Psoas muscle (tissue), 8 donors: ENCODE results near the gene PCGF5. TPM values are rescaled to one million over a fixed set of nuclear protein-coding genes. Genes with fewer than 3 reads are reported as not detected.
"Not testable (repeated sequence)": the region's sequence is repeated elsewhere in the genome, so short reads cannot be mapped to it uniquely, and the experiment has no call there.

Experiments
- ATAC-seq, 4 donors: fragments of 200-7000 bp; cut with Tn5 transposase; one replicate each; pipeline ENCODE4 v1.9.1; 2020; ENCODE audit warnings: moderate library complexity in 3 of 4, mild to moderate bottlenecking in 2 of 4
- DNase-seq, 2 donors: peaks; one replicate each; pipeline ENCODE4 v3.0.0-alpha.2; 2020
- H3K27ac ChIP-seq: fragments of 200-600 bp; one replicate; pipeline ENCODE4 v1.8.0; 2022
- H3K27me3 ChIP-seq, 3 donors: fragments of 200-600 bp in 1 of 3; one replicate each; pipeline versions ENCODE4 v1.6.1 to v1.8.0; 2013 to 2022; ENCODE audit warnings: low read length in 2 of 3, mild to moderate bottlenecking in 2 of 3, moderate library complexity in 1 of 3; ENCODE audit not compliant: insufficient read depth in 3 of 3
- H3K36me3 ChIP-seq, 2 donors: fragments of 200-600 bp in 1 of 2; one replicate each; pipeline versions ENCODE4 v1.6.1 to v1.8.0; 2013 to 2022; ENCODE audit warnings: low read depth in 1 of 2, mild to moderate bottlenecking in 1 of 2, moderate library complexity in 1 of 2; ENCODE audit not compliant: insufficient read depth in 1 of 2
- H3K4me1 ChIP-seq: fragments of 200-600 bp; one replicate; pipeline ENCODE4 v1.8.0; 2022
- H3K4me3 ChIP-seq: fragments of 200-600 bp; one replicate; pipeline ENCODE4 v1.8.0; 2022; ENCODE audit warnings: mild to moderate bottlenecking
- H3K9me3 ChIP-seq: fragments of 200-600 bp; one replicate; pipeline ENCODE4 v1.8.0; 2022
- WGBS, 3 donors: extraction: QIAGEN DNeasy Blood & Tissue Kit; methylation state at CpG; one replicate each; pipeline versions ENCODE4 v1.1.6 to v1.1.7; 2013; 5-methylcytosine and 5-hydroxymethylcytosine counted together
- intact Hi-C, 2 donors: fragments of 100-400 bp; cut with DNase I; formaldehyde crosslinking; loops; one replicate each; pipeline versions ENCODE4 v1.11.0 to v1.14.2; 2022
- polyA plus RNA-seq, 3 donors: library from polyadenylated mRNA; stranded (reverse); fragments of 200-250 nt; gene quantifications; one replicate each; pipeline ENCODE4 v1.2.3, GENCODE V29; 2013
- total RNA-seq, 4 donors: library from RNA; stranded (reverse); fragmentation: NEBNext Ultra II Directional in 2 of 4; extraction: Animal tissue kit (Norgen Biotek cat#: 25700) in 2 of 4; gene quantifications; one replicate each; pipeline versions ENCODE4 v1.2.1 to v1.2.4, GENCODE V29; 2021 to 2023
- TF ChIP-seq, protein P1 (sequence below): fragments of 200-600 bp; IDR thresholded peaks from one replicate; pipeline ENCODE4 v1.8.0; 2022; ENCODE audit warnings: antibody characterized with exemption
- donor health status: healthy with polysubstance abuse.
- donor health status: DM: no; HTN: no; CAD: no; lungs with moderate emphysema.
- donor health status: Bipolar disorder and iron deficiency.
- donor health status: healthy.
- donor health status: DM: yes; HTN: yes; CAD: no.
- donor health status: DM: no; HTN: no; CAD: no.
- donor health status: DM: no; HTN: no; CAD: no.
- donor health status: DM: yes; HTN: yes; CAD: no.

Gene PCGF5
- total and polyA plus RNA-seq, 7 donors: 30.3 to 126 (median 57.7) TPM

DNA sequence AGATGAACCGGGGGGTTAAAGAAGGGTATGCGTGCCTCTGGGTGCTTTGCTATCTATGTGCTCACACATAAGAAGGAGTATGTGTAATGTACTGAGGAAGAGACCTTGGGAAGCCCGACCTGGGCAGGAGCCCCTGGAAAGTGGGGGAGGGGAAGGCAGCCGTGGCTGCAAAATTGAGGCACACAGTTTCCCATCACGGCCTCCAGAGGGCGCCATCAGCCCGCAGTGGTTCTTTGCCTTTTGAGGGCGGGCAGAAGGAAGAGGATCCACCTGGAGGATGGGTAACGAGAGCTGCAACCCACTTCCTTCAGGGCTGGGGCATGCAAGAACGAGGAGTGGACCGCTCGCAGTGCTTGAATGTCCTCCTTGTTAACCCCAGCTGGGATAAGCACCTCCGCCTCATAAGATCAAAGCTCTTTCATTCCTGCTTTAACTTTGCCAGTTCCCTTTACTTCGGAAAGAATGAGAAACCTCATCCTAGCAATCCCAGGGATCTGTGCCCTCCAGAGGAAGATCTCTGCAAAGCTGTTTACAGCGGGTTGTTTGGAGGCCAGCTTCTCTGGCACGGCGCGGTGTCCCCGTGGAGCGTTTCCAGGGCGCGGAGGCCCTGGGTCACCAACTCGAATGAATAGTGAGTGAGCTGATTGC lies 77.9 kb downstream of the PCGF5 start:
- Histone ChIP-seq H3K36me3 (no peaks in the 10 kb centered on the region), H3K27ac (peak overlapping the region; percentile 66), H3K9me3 (no peaks in the 10 kb centered on the region), H3K27me3 (no peaks in the 10 kb centered on the region), H3K4me1 (peaks cover 8% of the 10 kb centered on the region), H3K4me3 (peak overlapping the region; percentile 66)
- TF ChIP-seq, protein P1, sequence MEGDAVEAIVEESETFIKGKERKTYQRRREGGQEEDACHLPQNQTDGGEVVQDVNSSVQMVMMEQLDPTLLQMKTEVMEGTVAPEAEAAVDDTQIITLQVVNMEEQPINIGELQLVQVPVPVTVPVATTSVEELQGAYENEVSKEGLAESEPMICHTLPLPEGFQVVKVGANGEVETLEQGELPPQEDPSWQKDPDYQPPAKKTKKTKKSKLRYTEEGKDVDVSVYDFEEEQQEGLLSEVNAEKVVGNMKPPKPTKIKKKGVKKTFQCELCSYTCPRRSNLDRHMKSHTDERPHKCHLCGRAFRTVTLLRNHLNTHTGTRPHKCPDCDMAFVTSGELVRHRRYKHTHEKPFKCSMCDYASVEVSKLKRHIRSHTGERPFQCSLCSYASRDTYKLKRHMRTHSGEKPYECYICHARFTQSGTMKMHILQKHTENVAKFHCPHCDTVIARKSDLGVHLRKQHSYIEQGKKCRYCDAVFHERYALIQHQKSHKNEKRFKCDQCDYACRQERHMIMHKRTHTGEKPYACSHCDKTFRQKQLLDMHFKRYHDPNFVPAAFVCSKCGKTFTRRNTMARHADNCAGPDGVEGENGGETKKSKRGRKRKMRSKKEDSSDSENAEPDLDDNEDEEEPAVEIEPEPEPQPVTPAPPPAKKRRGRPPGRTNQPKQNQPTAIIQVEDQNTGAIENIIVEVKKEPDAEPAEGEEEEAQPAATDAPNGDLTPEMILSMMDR: peak; percentile 96
- WGBS, 3 donors: 2 to 5% (median 4%) methylated on average over 22 to 23 of the region's 23 CpGs
- peak; percentile 72 to 85 for DNase-seq
- ATAC-seq: peak; percentile 94 to 97 (median 96)
- intact Hi-C loops: loop anchor here (1.0 to 10.0 kb wide), 7 partner anchors 34 to 339 kb away; no protein-coding TSS in a partner anchor

DNA sequence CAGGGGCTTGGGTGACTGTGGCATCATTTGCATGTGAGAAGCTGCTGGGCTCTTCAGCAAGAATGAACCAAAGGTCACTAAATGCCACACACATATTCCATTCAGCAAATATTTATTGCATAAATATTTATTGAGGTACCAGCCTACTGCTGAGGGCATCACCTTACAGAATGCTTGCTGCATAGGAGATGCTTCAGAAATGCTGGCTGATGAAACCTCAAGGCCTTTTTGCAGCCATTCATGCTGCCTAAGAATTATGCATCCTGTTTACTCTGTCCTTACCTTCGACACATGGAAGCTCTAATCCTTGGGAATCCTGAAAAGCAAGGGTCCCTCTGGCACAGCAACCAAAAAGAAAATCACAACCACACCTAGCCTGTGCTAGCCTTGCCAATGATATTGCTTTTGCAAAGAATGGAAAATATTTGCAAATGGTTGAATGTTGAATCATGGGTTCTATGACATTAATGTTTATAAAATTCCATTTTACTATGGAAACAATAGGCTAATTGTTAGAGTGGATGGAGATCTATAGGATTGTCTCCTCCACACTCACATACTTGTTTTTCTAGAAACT lies 79.6 kb downstream of the PCGF5 start:
- DNase-seq: no peak
- Histone ChIP-seq H3K27ac (no peak overlapping the region), H3K27me3 (no peaks in the 10 kb centered on the region), H3K36me3 (no peaks in the 10 kb centered on the region), H3K4me3 (no peak overlapping the region), H3K4me1 (peaks cover 8% of the 10 kb centered on the region), H3K9me3 (no peaks in the 10 kb centered on the region)
- intact Hi-C loops: loop anchor here (5.0 to 10.0 kb wide), 5 partner anchors 32 to 337 kb away; no protein-coding TSS in a partner anchor
- TF ChIP-seq, protein P1: no peak
- 79 to 97% (median 97%) methylated on average over 1 of the region's 1 CpG for WGBS, 3 donors
- no peak for ATAC-seq

DNA sequence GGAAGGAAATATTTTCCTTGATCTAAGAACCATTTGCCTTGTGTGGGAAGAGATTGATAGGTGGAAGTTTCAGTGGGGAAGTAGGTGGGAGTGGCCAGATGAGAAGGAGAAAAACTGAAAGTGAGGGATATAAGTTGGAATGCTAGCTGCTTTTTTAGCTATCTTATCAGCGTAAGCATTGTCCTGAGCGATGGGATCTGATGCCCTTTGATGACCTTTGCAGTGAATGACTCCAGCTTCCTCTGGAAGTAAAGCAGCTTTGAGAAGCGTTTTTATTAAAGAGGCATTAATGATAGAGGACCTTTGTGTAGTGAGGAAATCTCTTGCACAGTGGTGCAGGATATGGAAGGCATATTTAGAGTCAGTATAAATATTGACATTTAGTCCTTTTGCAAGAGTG lies 82.5 kb downstream of the PCGF5 start:
- 69 to 79% (median 71%) methylated on average over 3 of the region's 3 CpGs for WGBS, 3 donors
- DNase-seq, intact Hi-C loops, ATAC-seq, H3K4me3 ChIP-seq, H3K4me1 ChIP-seq, H3K27me3 ChIP-seq, H3K9me3 ChIP-seq, H3K27ac ChIP-seq, H3K36me3 ChIP-seq: not testable (repeated sequence)

DNA sequence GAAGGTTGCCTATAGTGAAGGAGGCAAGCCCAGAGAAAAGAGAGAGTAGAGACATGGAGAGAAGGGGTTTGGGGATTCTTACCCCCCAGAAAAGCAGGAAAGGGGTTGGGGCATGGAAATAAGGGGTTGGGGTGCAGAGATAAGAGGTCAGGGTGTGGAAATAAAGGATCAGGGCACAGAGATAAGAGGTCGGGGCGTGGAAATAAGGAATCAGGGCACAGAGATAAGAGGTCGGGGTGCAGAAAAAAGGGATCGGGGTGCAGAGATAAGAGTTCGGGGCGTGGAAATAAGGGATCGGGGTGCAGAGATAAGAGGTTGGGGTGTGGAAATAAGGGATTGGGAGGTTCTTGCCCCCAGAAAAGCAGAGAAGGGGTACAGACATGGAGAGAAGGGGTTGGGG lies 85.5 kb downstream of the PCGF5 start:
- intact Hi-C loops, H3K27ac ChIP-seq, H3K36me3 ChIP-seq, ATAC-seq, H3K27me3 ChIP-seq, DNase-seq, H3K4me3 ChIP-seq, H3K4me1 ChIP-seq, H3K9me3 ChIP-seq: not testable (repeated sequence)
- WGBS, 3 donors: 80 to 96% (median 86%) methylated on average over 7 of the region's 7 CpGs

DNA sequence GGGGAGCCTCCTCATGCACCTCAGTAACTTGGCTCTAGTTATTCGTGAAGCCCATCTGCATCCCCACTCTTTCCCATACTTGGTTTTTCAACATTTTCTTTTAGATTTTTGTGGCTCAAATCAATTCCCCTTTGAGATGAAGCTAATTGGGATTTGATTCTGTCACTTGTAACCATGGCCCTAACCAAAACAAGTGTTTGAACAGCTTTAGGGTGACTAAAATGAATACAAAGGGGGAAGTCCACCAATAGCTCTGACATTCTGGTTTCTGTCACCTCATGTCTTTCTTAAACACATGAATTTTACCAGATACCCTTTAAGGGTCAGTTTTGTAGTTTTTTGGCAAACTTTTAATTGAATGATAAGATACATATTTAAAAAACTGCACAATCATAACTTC lies 87.0 kb downstream of the PCGF5 start:
- H3K36me3 ChIP-seq: no peaks in the 10 kb centered on the region
- no peak for DNase-seq
- intact Hi-C loops: no loop called here
- TF ChIP-seq, protein P1: no peak
- H3K27me3 ChIP-seq: no peaks in the 10 kb centered on the region
- no peak overlapping the region for H3K4me3 ChIP-seq
- H3K27ac ChIP-seq: no peak overlapping the region
- ATAC-seq: no peak
- no peaks in the 10 kb centered on the region for H3K9me3 ChIP-seq
- H3K4me1 ChIP-seq: peaks cover 4% of the 10 kb centered on the region
- 77 to 93% (median 83%) methylated on average over 1 of the region's 1 CpG for WGBS, 3 donors
